IPS DF 6.9 (cell line): ENCODE data around the gene XKRX.

ENCODE experiments used
- DNase-seq: peaks from one replicate; pipeline ENCODE4 v3.0.0-alpha.2; 2013; ENCODE audit warnings: low read depth, low spot score
- H3K27ac ChIP-seq: one replicate; pipeline ENCODE4 v1.5.1; 2013; ENCODE audit warnings: low read length, control low read depth
- H3K27me3 ChIP-seq: 2 replicates; pipeline ENCODE4 v1.6.1; 2013; ENCODE audit warnings: mild to moderate bottlenecking, low read length; ENCODE audit not compliant: control insufficient read depth, insufficient read depth
- H3K36me3 ChIP-seq: 2 replicates; pipeline ENCODE4 v1.6.1; 2013; ENCODE audit warnings: low read length; ENCODE audit not compliant: control insufficient read depth, insufficient read depth
- H3K4me1 ChIP-seq: 2 replicates; pipeline ENCODE4 v1.6.1; 2013; ENCODE audit warnings: low read length; ENCODE audit not compliant: control insufficient read depth, insufficient read depth
- H3K4me3 ChIP-seq: 2 replicates; pipeline ENCODE4 v1.5.1; 2013; ENCODE audit warnings: mild to moderate bottlenecking, low read length
- H3K9me3 ChIP-seq: 2 replicates; pipeline ENCODE4 v1.6.1; 2013; ENCODE audit warnings: low read length, inconsistent platforms; ENCODE audit not compliant: control insufficient read depth, insufficient read depth
- WGBS: extraction: QIAGEN DNeasy Blood & Tissue Kit; methylation state at CpG from one replicate; pipeline ENCODE4 v1.1.7; 2013; ENCODE audit warnings: mixed read lengths, missing lambda C conversion rate; ENCODE audit not compliant: insufficient read length, insufficient coverage; 5-methylcytosine and 5-hydroxymethylcytosine counted together

The XKRX gene

DNA sequence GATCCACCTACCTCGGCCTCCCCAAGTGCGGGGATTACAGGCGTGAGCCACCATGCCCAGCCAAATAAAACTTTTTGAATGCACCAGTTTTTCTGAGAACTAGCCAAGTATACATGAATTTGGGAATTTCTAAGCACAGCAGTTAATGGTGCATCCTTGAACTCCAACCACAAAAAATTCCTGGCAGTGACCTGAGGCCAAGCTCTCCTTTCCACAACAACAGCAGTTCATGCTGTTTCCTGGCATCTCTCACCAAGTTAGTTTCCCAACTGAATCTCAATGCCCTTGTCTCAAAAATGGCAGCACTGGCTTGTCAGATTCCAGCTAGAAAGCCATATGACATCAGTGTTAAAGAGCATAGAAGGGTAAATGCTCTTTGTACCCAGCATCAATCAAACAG is 15.9 kb upstream of the XKRX start:
- no CpG with 5 or more reads among the region's 3 CpGs for WGBS

DNA sequence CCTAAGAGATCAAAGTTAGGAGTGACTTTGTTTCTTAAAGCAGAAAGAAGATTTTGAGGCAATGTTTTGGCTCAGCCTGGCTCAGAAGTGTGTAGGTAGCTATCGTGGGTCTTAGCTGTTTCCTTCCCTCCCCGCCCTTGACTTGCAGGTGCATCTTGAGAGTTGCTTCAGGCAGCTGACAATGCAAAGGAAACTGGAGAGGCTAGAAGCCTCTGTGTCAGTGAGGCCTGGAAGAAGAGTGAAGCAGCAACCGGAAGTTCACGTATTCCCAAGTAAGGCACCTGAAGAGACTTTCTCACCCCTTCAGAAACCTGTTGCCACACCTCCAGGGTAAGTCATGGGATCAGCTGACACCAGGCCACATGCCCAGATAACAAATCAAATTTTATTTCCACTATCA is 10.6 kb upstream of the XKRX start:
- no peaks in the 10 kb centered on the region; the same call in 1 of the 2 replicates for H3K9me3 ChIP-seq
- H3K27me3 ChIP-seq, result no peaks in the 10 kb centered on the region
- no peaks in the 10 kb centered on the region for H3K4me1 ChIP-seq
- no peaks in the 10 kb centered on the region for H3K36me3 ChIP-seq
- DNase-seq, result no peak
- H3K27ac ChIP-seq, result no peak overlapping the region
- no peak overlapping the region for H3K4me3 ChIP-seq
- WGBS, result no CpG with 5 or more reads among the region's 4 CpGs

More for the DNA sequence above, 15.9 kb upstream of the XKRX start:
- H3K27ac ChIP-seq, result no peak overlapping the region
- H3K27me3 ChIP-seq, result no peaks in the 10 kb centered on the region
- no peak overlapping the region for H3K4me3 ChIP-seq
- no peaks in the 10 kb centered on the region for H3K9me3 ChIP-seq
- DNase-seq, result no peak
- H3K4me1 ChIP-seq, result no peaks in the 10 kb centered on the region
- no peaks in the 10 kb centered on the region for H3K36me3 ChIP-seq

DNA sequence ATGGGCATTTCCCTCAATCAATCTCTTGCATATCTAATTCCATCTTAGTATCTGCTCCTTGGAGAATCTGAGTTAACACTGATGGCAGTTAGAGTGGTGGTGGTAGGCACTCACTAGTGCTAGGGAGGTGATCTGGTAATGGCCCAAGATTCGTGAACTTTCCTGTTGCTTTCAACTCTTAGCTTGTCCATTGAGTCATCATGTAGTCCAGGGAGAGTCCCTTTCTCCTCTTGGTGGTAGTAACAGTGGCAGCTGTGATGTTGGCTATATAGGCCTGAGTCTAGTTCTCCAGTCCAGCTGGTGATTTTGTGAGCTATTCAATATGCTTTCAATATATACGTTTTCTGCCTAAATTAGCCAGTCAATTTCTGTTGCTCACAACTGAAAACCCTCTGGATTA is 7.0 kb upstream of the XKRX start:
- no peak for DNase-seq
- no peaks in the 10 kb centered on the region for H3K27me3 ChIP-seq
- no peaks in the 10 kb centered on the region; the same call in 1 of the 2 replicates for H3K9me3 ChIP-seq
- no peaks in the 10 kb centered on the region for H3K36me3 ChIP-seq
- no peak overlapping the region for H3K27ac ChIP-seq
- H3K4me1 ChIP-seq, result no peaks in the 10 kb centered on the region
- H3K4me3 ChIP-seq, result no peak overlapping the region
- WGBS, result no CpG with 5 or more reads among the region's 2 CpGs

DNA sequence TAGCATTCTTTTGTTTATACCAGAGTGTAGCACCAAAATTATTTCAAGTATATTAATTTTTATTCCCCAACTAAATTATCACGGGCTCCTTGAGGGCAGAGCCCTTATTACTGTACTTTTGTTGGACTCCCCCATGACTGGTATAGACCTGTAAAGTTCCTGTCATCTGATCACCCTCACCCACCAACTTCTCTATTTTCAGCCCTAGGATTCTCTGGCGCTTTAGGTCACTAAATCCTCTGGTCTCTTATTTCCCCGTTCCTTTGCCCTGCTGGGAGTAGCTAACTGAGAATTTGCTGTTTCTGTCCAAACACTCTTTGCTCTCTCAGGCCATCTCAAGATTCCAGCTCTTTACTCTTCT is 3.2 kb upstream of the XKRX start:
- WGBS, result no CpG with 5 or more reads among the region's 3 CpGs
- H3K4me3 ChIP-seq, result no peak overlapping the region
- no peak overlapping the region for H3K27ac ChIP-seq
- DNase-seq, result no peak
- no peaks in the 10 kb centered on the region for H3K4me1 ChIP-seq
- H3K27me3 ChIP-seq, result peaks cover 2% of the 10 kb centered on the region; the same call in 1 of the 2 replicates
- no peaks in the 10 kb centered on the region for H3K36me3 ChIP-seq
- no peaks in the 10 kb centered on the region; the same call in 1 of the 2 replicates for H3K9me3 ChIP-seq

DNA sequence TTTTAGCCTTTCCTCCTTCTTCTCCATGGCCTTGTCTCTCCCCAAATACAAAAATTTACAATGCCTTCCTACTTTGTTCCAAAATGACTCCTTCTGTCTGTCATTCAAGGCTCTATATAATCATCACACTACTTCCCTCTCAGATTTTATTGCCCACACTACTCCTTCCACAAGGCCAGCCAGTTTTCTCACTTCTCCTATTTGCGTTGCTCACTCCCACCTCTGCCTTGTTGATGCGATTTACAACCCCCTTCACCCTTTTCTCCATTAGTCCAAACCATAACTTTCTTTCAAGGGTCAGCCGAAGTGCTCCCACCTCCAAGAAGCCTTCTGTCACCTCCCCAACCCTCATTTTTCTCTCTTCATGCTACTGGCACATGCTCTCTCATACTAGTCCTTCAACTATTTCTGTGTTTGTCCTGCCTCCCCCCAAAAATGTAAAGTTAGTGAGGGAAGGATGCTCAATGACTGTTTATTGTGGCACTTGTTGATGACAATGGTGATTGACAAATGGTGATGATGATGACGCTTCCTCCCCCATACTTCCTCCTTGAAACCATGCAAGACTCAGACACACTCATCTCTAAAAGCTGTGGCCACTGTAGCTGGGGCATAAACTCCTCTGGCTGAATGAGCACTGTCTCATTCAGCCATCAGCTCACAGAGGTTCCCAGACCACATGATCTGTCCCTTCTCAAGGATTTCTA is 2.7 kb upstream of the XKRX start:
- Histone ChIP-seq H3K27ac (no peak overlapping the region), H3K9me3 (no peaks in the 10 kb centered on the region; the same call in 1 of the 2 replicates), H3K27me3 (peaks cover 2% of the 10 kb centered on the region; the same call in 1 of the 2 replicates), H3K4me1 (no peaks in the 10 kb centered on the region), H3K36me3 (no peaks in the 10 kb centered on the region), H3K4me3 (no peak overlapping the region)
- WGBS, result no CpG with 5 or more reads among the region's 4 CpGs
- DNase-seq, result no peak

DNA sequence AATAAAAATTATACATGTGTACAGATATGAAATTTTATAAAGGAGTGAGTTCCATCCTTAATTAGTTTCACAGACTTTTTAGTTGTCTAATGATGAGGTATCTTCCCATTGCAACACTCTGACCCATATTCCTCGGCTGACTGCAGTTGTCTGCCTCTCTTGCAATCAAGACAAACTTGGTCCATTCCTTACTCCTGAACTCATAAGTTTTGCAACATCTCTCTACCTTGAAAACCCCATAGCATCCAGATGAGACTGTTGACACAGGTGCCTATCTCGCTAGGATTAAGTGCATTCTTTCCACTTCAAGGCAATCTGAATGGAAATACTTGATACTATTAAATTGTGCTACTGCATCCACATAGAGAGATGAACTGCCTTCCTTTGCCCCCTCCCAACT is 2.3 kb downstream of the XKRX start:
- H3K36me3 ChIP-seq, result no peaks in the 10 kb centered on the region
- whole genome bisulfite sequencing, result no CpG with 5 or more reads among the region's 2 CpGs
- no peaks in the 10 kb centered on the region for H3K9me3 ChIP-seq
- H3K4me3 ChIP-seq, result no peak overlapping the region
- H3K27me3 ChIP-seq, result peaks cover 2% of the 10 kb centered on the region; the same call in 1 of the 2 replicates
- H3K4me1 ChIP-seq, result no peaks in the 10 kb centered on the region
- H3K27ac ChIP-seq, result no peak overlapping the region
- DNase-seq, result no peak

DNA sequence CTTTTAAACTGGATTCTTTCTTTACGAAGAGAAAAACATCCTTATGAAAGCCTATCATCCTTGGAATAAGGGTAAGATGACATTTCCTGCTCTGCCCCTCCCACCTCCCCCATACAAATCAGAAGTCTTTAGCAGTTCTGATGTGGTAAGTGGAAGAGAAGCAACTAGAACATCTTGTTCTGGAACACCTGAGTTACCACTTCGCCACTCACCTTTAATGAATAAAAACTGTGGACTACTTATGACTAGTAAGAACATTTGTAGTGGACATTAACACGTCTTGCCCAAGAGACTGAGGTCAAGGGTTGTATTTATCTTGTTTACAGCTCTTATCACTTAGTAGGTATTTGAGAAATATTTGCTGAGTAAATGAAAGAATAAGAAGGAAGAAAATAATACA is 4.3 kb downstream of the XKRX start:
- Histone ChIP-seq H3K36me3 (no peaks in the 10 kb centered on the region), H3K27ac (no peak overlapping the region)
- no CpG with 5 or more reads among the region's 3 CpGs for WGBS

DNA sequence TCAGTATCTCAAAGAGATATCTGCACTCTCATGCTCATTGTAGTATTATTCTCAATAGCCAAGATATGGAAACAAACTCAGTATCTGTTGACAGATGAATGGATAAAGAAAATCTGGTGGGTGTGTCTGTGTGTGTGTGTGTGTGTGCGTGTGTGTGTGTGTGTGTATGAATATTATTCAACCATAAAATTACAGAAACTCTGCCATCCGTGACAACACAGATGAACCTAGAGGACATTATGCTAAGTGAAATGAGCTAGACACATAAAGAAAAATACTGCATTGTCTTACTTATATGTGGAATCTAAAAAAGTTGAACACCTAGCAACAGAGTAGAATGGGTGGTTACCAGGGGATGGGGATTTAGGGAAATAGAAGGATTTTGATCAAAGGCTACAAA is 13.2 kb downstream of the XKRX start:
- no peaks in the 10 kb centered on the region for H3K36me3 ChIP-seq
- DNase-seq, result no peak
- H3K9me3 ChIP-seq, result no peaks in the 10 kb centered on the region
- WGBS, result no CpG with 5 or more reads among the region's 2 CpGs
- no peak overlapping the region for H3K27ac ChIP-seq
- H3K4me3 ChIP-seq, result no peak overlapping the region
- H3K4me1 ChIP-seq, result no peaks in the 10 kb centered on the region
- H3K27me3 ChIP-seq, result no peaks in the 10 kb centered on the region

More for the DNA sequence above, 4.3 kb downstream of the XKRX start:
- no peak for DNase-seq
- no peak overlapping the region for H3K4me3 ChIP-seq
- H3K4me1 ChIP-seq, result no peaks in the 10 kb centered on the region
- H3K27me3 ChIP-seq, result peaks cover 2% of the 10 kb centered on the region; the same call in 1 of the 2 replicates
- H3K9me3 ChIP-seq, result no peaks in the 10 kb centered on the region

DNA sequence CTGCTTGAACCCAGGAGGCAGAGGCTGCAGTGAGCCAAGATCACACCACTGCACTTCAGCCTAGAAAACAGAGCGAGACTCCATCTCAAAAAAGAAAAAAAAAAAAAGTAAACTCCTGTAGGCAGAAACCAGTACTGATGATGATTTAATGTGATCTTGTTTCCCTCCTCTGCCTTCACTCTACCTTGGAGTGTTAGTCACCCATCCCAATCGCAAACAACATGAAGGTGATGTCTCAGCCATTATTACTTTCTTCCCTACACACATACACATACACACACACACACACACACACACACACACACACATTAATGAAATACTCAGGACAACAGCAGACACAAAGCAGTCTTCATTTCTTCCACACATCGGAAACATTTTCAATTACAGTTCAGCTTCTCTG is 15.6 kb downstream of the XKRX start:
- no peaks in the 10 kb centered on the region for H3K36me3 ChIP-seq
- DNase-seq, result no peak
- H3K27ac ChIP-seq, result no peak overlapping the region
- no CpG with 5 or more reads among the region's 3 CpGs for WGBS
- no peaks in the 10 kb centered on the region for H3K9me3 ChIP-seq
- no peaks in the 10 kb centered on the region for H3K4me1 ChIP-seq
- no peaks in the 10 kb centered on the region for H3K27me3 ChIP-seq
- no peak overlapping the region for H3K4me3 ChIP-seq

DNA sequence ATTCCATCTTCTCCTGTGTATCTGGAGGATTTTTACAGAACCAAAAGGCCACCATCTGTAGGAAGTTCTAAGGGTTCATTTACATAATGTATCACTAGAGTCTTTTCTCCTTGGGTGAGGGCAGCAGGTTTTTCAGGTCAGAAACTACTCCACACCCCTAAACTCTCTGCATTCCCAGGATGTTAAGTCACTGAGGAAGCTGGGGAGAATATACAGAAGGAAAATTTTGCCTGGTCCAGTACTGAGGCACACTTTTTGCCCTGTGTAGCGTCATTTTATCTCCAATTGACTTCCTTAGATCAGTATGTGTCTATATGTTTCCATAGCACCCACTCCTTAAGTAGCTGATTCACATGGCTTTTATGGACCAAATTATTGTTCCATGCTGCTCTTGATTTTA is 17.0 kb downstream of the XKRX start:
- no peaks in the 10 kb centered on the region for H3K27me3 ChIP-seq
- no peaks in the 10 kb centered on the region for H3K4me1 ChIP-seq
- no peaks in the 10 kb centered on the region for H3K36me3 ChIP-seq
- H3K4me3 ChIP-seq, result no peak overlapping the region
- no peaks in the 10 kb centered on the region for H3K9me3 ChIP-seq
- no CpG with 5 or more reads among the region's 1 CpG for WGBS
- H3K27ac ChIP-seq, result no peak overlapping the region
- no peak for DNase-seq

DNA sequence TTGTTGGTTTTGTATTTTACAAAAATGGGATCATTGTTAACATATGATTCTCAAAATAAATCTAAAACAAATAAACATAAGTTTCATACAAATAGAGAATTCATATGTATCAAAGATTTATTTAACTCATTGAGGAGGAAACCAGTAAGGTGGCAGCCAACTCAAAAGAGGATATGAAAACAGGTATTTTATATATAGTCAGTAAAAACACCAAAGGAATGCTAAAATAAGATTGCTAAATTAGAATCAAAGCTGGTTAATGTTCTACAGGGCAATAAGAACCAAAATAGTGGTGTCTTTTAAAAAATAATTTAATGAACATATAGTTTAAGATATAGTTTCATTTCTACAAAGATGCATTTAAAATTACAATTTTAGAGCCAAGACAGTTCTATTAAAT is 23.1 kb downstream of the XKRX start:
- H3K36me3 ChIP-seq, result no peaks in the 10 kb centered on the region
- no peaks in the 10 kb centered on the region for H3K9me3 ChIP-seq
- DNase-seq, result no peak
- H3K4me1 ChIP-seq, result no peaks in the 10 kb centered on the region
- H3K27me3 ChIP-seq, result no peaks in the 10 kb centered on the region
- no peak overlapping the region for H3K4me3 ChIP-seq
- H3K27ac ChIP-seq, result no peak overlapping the region
